NCI-H2227 (cell line): ENCODE data around the gene RETN.
"Not testable (repeated sequence)": the region's sequence is repeated elsewhere in the genome, so short reads cannot be mapped to it uniquely, and the experiment has no call there.

Experiments
- DNase-seq: peaks from one replicate; lab custom pipeline; 2025; ENCODE audit not compliant: unreplicated experiment; lab: John Stamatoyannopoulos, UW

Gene RETN

DNA sequence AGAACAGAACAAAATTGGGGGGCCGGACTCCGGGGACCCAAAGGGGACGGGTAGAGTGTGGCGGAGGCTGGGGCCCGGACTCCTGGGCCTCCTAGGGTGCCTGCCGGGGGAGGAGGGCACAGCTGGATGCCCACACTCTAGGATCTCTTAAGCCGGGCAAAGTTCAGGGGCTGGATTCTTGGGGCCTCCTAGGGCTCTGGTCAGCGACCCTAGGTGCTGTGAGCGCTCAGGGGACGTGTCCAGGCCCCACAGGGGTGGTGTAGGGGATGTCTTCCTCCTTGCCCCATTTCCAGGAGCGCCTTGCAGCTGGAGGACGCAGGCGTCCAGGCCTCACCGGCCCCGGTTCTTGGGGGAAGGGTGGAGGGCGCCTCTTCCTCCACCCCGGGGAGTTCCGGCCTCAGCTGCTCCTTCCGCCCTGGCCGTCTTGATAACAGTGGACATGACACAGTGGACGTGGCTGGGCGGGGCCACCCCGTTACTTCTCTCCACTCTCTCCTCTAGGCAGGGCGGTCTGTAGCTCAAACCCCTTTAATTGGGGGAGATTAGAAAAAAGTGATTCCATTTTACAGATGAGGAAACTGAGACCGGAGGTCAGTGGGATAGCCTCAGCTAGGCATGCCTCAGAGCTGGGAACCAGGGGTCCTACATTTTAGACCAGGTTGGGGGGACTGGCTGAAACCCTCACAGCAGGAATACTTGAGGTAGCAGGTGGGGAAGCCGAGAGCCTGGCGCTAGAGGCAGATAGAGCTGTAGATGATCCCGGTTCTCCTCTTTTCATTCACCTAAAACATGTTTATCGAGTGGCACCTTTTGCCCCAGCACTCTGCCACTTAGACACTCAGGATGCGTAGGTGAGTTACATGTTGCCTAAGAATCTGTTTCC lies 31.2 kb upstream of the RETN start:
- DNase-seq: peak; percentile 18

DNA sequence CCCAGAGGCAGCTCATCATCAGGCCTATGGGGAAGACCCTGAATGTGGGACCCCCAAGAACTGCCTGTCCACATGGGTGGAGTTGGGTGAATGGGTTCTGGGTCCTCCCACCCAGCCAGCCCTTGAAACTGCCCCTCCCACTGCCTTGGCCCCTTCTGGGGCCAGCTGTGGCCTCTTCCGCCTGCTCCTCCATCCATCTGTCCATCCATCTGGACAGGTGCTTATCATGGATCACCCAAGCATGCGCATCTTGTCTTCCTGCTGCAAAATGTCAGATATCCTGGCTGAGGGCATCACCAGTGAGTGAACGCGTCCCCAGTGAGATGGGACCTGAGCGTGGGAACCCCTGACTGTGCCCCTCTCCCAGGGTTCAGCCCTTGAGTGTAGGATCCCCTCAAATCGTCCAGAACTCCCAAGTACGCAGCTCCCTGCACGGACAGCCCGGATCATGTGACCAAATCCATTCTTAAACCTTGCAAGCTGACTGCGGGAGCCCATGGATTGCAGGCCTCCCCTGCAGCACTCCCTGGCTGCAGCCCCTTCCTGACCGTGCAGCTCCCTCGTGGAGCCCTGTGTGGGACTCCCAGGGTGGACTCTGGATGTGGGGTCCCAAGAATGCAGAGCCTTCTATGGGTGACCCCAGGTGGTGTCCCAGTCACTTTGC lies 29.9 kb upstream of the RETN start:
- DNase-seq: no peak

GRCh38 chr19:7639863-7640348 lies 28.9 kb upstream of the RETN start:
- no peak for DNase-seq

- DNase-seq: no peak
These were observed 28.0 kb upstream of the RETN start for GRCh38 chr19:7640803-7641202.

- no peak for DNase-seq
These were observed 27.3 kb upstream of the RETN start for GRCh38 chr19:7641290-7642276.

- no peak for DNase-seq
These were observed 26.4 kb upstream of the RETN start for GRCh38 chr19:7642295-7643030.

DNA sequence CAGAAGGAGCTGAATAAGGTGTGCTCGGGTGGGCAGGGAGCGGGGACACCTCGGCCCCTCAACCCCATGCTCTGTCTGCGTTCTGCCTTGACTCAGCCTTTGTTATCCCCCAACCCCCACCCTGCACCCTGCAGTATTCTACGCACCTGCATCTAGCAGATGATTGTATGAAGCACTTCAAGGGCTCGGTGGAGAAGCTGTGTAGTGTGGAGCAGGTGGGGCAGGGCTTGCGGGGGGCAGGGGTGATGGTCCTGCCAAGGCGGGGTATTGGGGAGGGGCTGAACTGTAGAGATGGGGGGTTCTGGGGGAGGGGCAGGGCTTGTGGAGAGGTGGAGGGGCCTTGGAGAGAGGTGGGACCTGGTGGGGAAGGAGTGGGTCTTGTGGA lies 25.8 kb upstream of the RETN start:
- DNase-seq: no peak

DNA sequence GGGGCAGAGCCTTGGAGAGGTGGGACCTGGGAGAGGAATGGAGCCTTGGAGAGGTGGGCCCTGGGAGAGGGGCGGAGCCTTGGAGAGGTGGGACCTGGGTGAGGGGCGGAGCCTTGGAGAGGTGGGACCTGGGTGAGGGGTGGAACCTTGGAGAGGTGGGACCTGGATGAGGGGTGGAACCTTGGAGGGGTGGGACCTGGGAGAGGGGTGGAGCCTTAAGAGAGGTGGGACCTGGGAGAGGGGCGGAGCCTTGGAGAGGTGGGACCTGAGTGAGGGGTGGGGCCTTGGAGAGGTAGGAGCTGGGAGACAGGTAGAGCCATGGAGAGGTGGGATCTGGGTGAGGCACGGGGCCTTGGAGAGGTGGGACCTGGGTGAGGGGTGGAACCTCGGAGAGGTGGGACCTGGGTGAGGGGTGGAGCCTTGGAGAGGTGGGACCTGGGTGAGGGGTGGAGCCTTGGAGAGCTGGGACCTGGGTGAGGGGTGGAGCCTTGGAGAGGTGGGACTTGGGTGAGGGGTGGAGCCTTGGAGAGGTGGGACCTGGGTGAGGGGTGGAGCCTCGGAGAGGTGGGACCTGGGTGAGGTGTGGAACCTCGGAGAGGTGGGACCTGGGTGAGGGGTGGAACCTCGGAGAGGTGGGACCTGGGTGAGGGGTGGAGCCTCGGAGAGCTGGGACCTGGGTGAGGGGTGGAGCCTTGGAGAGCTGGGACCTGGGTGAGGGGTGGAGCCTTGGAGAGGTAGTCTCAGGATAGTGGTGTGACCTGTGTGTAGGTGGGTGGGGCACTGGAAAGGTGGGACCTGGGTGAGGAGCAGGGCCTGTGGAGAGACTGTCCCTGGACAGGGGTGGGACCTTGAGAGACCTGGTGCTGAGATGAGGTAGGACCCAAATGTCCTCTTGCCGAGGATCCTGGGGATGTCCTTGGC lies 25.0 kb upstream of the RETN start:
- not testable (repeated sequence) for DNase-seq

GRCh38 chr19:7644550-7644877 lies 24.3 kb upstream of the RETN start:
- no peak for DNase-seq

GRCh38 chr19:7645163-7645562 lies 23.7 kb upstream of the RETN start:
- no peak for DNase-seq

DNA sequence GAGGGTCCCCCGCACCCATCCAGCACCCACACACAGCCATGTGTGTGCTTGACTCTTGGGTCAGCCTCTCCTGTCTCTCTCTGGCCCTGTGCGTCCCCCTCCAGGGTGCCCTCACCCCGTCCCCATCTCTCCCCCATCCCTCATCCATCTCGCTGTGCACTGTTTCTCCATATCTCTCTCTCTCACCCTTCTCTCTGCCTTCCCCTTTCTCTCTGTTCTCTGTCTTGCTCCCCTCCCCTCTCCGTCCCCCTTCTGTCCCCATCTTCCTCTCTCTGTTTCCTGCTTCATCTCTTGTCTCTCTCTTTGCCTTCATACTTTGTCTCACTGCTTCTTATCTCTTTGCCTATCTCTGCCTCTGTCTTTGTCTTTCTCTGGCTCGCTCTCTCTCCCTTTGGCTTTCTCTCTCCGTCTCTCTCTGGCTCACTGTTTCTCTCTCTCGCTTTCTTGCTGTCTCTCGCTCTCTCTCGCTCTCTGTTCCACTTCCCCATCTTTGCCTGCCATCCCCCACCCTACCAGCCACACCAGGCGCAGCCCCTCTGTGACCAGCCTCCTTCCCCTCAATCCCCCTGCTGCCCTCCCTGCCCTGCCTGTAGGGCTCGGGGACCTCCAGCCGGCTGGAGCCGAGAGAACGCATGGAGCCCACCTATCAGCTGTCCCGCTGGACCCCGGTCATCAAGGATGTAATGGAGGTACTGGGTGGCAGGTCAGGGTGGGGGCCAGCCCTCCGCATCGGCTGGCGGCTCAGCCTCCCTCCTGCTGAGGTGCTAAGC lies 23.0 kb upstream of the RETN start:
- DNase-seq: no peak

DNA sequence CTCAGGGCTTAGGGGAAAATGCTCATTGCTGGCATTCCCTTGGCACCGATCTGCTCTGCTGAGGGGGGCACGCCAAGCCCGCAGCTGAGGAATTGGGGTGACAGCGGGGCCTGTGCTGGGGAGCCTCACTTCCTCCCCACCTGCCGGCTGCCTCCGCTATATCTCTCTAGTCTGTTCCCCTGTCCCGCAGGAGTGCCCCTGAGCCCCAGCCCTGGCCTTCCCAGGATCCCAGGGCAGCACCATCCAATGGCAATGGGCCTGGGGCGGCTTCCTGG lies 22.5 kb upstream of the RETN start:
- DNase-seq: no peak

DNA sequence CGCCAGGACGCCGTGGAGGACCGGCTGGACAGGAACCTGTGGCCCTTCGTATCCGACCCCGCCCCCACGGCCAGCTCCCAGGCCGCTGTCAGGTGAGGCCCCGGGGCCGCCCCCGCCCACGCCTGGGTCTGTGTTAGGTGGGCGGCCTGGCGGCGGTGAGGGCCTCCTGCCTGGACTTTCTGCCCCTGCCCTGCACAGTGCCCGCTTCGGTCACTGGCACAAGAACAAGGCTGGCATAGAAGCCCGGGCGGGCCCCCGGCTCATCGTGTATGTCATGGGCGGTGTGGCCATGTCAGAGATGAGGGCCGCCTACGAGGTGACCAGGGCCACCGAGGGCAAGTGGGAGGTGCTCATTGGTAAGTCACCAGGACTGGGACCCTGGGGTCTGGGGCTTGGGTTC lies 21.7 kb upstream of the RETN start:
- no peak for DNase-seq

- no peak for DNase-seq
These were observed 20.4 kb upstream of the RETN start for GRCh38 chr19:7648265-7649014.

GRCh38 chr19:7650148-7650547 lies 18.7 kb upstream of the RETN start:
- no peak for DNase-seq

GRCh38 chr19:7652061-7652641 lies 16.7 kb upstream of the RETN start:
- peak; percentile 82 for DNase-seq

DNA sequence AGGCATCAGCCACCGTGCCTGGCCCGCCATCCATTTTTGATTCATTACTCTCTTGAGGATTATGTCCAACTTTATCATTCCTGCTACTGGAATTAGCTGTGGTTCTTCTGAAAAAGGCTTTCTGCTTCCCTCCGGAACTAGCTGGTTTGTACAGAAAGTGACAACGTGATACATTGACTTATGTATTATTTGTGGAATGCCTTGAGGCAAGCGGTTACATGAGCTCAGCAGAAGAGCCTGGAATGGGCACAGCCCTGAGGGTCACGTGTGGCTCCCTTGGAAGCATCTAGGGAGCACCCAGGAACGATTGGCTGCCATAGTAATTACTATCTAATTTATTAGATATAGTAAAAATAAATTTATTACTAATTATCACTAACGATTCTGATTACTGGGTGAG lies 14.4 kb upstream of the RETN start:
- no peak for DNase-seq

- no peak for DNase-seq
These were observed 13.3 kb upstream of the RETN start for GRCh38 chr19:7655581-7655980.
